ENCODE measurements around the gene HFE.
"Not testable (repeated sequence)": the region's sequence is repeated elsewhere in the genome, so short reads cannot be mapped to it uniquely, and the experiment has no call there.

HFE gene

GRCh38 chr6:26115226-26115625 is 28.0 kb downstream of the HFE start:
- DNase-seq, result no peak

- DNase-seq, result no peak
Measured at GRCh38 chr6:26116267-26116666, 29.0 kb downstream of the HFE start.

- peak; percentile 91 to 92 for DNase-seq
Measured at GRCh38 chr6:26118999-26119398, 31.8 kb downstream of the HFE start.

- DNase-seq, result not testable (repeated sequence)
Measured at GRCh38 chr6:26120115-26120514, 32.9 kb downstream of the HFE start.

GRCh38 chr6:26120807-26121140 is 33.5 kb downstream of the HFE start:
- DNase-seq, result no peak

- DNase-seq, result no peak
Measured at GRCh38 chr6:26121141-26122004, 34.1 kb downstream of the HFE start.

GRCh38 chr6:26122005-26122388 is 34.8 kb downstream of the HFE start:
- DNase-seq, result no peak

- DNase-seq, result peak in 1 of 2 experiments; percentile 72
Measured at GRCh38 chr6:26122402-26122792, 35.2 kb downstream of the HFE start.

GRCh38 chr6:26122793-26123674 is 35.8 kb downstream of the HFE start:
- peak; percentile 98 to 99 for DNase-seq

GRCh38 chr6:26123675-26123946 is 36.4 kb downstream of the HFE start:
- DNase-seq, result no peak

GRCh38 chr6:26123947-26124780 is 36.9 kb downstream of the HFE start:
- DNase-seq, result peak; percentile 98 to 99

GRCh38 chr6:26124781-26125685 is 37.8 kb downstream of the HFE start:
- DNase-seq, result peak; percentile 43 to 63

GRCh38 chr6:26126394-26127235 is 39.4 kb downstream of the HFE start:
- DNase-seq, result peak in 1 of 2 experiments; percentile 57

GRCh38 chr6:26128013-26128771 is 41.0 kb downstream of the HFE start:
- DNase-seq, result no peak

- no peak for DNase-seq
Measured at GRCh38 chr6:26129656-26130055, 42.4 kb downstream of the HFE start.

GRCh38 chr6:26130581-26131249 is 43.5 kb downstream of the HFE start:
- no peak for DNase-seq

- DNase-seq, result no peak
Measured at GRCh38 chr6:26131618-26132017, 44.4 kb downstream of the HFE start.

- DNase-seq, result no peak
Measured at GRCh38 chr6:26133730-26134129, 46.5 kb downstream of the HFE start.

- DNase-seq, result no peak
Measured at GRCh38 chr6:26136321-26136720, 49.1 kb downstream of the HFE start.

All from NCI-H526 (cell line).